ENCODE results near the gene GIMAP8.

The GIMAP8 gene

DNA sequence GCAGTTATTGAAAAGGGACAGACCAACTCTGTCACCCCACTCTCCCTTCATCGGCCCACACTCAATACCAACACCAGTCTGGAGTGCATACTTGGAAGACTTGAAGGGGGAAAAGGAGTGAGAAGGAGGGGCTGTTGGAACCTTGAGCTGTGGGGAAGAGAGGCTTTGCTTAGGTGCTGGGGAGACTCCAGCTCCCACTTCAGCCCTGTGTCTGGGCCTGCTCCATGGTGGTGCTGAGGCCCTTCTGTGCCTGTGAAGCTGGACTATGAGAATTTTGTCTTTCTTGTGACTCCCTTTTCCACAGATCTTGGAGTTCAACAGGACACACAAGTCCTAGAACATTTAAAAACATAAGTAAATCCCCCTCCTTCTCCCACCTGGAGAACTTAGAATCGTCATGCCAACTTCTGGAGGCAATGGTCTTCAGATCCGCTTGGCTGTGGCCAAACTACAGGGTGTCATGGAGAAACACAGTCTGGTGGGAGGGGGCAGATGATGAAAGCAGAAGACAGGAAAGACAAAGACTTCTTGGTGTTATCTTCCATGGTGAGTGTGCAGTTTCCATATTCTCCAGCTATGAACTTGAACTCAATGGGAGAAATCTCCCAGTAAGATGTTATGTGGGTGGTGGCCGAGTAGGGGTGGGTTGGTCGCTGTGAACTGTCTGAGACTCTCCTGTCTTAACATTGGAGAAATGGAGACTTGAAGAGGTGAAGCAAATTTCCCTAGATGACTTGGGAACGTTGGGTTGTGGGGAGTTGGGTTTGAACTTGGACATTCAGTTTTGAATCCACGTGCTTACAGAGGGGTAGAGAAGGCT, 18.4 kb upstream of the GIMAP8 start:
- DNase-seq (ENCODE audit: low read depth, low spot score), result no peak
- no peak overlapping the region for H3K4me3 ChIP-seq (ENCODE audit: low read length)

DNA sequence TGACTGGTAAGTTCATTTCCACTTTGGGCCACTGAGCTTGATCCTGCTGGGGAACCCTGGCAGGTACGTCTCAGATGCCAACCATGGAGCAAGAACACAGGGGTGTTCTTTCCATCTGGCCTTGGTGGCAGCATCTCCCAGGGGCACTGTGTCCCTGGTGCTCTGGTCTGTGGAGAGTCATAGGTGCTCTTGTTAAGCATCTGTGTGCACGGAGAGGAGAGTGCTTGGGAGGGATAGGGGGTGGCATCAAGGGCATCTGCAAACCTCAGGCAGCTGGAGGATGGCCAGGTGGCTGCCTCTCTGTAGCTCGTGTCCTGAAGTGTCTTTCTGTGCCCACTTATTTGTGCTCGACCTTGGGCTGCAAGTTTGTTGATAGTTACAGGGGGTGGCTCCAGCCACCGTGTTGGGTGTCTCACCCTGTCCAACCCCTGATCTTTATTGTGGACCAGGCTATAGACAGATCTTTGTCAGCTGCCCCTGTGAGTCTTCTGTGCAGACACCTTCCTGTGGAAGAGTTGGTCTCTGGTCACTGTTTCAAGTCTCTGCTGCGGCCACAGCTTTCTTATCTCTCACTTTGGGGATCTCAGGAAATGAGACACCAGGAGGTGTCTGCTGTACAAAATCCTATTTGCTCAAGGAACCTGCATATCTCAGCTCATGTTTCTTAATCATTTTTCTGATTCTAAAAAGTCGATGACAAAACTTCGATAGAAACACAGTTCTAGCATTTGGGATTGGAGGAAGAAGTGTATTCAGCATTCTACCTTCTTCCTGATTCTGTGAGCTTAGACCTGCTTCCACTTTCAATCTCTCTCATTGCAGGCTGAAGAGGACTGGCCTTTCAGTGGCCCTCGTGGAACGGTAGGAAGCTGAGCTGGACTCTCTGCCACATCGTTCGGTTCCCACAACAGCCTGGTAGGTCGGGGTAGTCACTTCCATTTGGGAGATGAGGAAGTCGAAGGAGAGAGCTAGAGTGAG, 17.2 kb upstream of the GIMAP8 start:
- no peak overlapping the region for H3K4me3 ChIP-seq (ENCODE audit: low read length)
- DNase-seq (ENCODE audit: low read depth, low spot score), result no peak

DNA sequence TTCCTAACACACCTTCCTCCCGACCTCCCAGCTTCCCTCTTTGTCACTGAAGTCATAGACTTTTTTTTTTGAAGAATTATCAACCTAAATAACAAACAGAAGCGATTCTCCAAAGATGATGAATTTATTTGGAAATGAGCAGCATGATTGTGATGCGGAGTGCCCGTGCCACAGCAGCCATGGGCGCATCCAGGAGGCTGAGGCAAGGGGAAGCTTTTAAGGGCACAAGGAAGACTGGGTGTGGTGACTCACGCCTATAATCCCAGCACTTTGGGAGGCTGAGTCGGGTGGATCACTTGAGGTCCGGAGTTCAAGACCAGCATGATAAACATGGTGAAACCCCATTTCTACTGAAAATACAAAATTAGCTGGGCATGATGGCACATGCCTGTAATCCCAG, 16.2 kb upstream of the GIMAP8 start:
- H3K4me3 ChIP-seq (ENCODE audit: low read length), result no peak overlapping the region

DNA sequence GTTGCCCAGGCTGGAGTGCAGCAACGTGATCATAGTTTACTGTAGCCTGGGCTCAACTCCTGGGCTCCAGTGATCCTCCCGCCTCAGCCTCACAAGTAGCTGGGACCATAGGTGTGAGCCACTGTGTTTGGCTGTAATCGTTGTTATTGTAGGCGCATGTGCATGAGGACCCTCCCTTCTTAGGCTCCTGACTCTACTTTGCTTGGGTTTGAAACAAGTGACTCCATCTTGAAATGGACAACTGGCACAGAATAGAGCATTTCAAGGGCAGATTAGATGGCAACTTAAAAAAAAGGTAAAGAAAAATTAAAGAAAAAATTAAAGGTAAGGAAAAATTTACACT, 15.4 kb upstream of the GIMAP8 start:
- no peak overlapping the region for H3K4me3 ChIP-seq (ENCODE audit: low read length)

More for the DNA sequence above, 16.2 kb upstream of the GIMAP8 start:
- no peak for DNase-seq (ENCODE audit: low read depth, low spot score)

GRCh38 chr7:150435390-150436073, 14.9 kb upstream of the GIMAP8 start:
- no peak for DNase-seq (ENCODE audit: low read depth, low spot score)
- H3K4me3 ChIP-seq (ENCODE audit: low read length), result no peak overlapping the region

More for the DNA sequence above, 15.4 kb upstream of the GIMAP8 start:
- no peak for DNase-seq (ENCODE audit: low read depth, low spot score)

- no peak for DNase-seq (ENCODE audit: low read depth, low spot score)
- no peak overlapping the region for H3K4me3 ChIP-seq (ENCODE audit: low read length)
These were observed 10.5 kb upstream of the GIMAP8 start for GRCh38 chr7:150439967-150440366.

DNA sequence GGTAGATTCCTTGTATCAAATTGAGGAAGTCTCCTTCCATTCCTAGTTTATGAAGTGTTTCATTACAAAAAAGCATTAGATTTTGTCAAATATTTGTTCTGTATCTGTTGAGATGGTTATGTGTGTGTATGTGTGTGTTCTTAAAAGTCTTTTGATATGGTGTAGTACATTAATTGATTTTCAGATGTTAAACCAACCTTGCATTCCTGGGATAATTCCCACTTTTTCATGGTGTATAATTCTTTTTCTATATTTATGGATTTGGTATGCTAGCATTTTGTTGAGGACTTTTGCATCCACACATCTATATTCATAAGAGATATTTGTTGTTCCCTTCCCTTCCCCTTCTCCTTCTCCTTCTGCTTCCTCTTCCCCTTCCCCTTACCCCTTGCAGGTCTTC, 8.9 kb upstream of the GIMAP8 start:
- no peak overlapping the region for H3K4me3 ChIP-seq (ENCODE audit: low read length)
- DNase-seq (ENCODE audit: low read depth, low spot score), result no peak

DNA sequence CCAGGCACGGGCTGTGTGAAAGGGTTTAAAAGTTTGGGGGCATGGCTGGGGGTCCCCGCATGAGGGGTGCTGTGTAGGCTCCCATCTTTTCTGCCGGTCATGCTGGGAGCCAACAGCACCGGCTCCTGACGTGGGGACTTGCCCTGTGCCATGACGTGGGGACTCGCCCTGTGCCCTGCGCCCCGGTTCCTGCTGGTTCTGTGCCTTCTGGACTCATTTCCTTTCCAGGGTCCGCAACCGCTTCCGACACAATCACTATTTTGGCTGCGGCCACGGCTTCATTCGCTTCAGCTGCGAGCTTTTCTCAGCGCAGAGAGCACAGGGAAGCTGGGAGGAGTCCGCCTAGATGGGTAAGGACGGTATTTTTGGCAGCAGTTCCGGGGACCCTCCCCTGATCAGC, 7.6 kb upstream of the GIMAP8 start:
- no peak for DNase-seq (ENCODE audit: low read depth, low spot score)
- H3K4me3 ChIP-seq (ENCODE audit: low read length), result no peak overlapping the region

- DNase-seq (ENCODE audit: low read depth, low spot score), result no peak
- no peak overlapping the region for H3K4me3 ChIP-seq (ENCODE audit: low read length)
These were observed 6.5 kb upstream of the GIMAP8 start for GRCh38 chr7:150443793-150444540.

GRCh38 chr7:150444674-150445365, 5.6 kb upstream of the GIMAP8 start:
- no peak overlapping the region for H3K4me3 ChIP-seq (ENCODE audit: low read length)
- DNase-seq (ENCODE audit: low read depth, low spot score), result no peak

- no peak overlapping the region for H3K4me3 ChIP-seq (ENCODE audit: low read length)
- no peak for DNase-seq (ENCODE audit: low read depth, low spot score)
These were observed 4.0 kb upstream of the GIMAP8 start for GRCh38 chr7:150446288-150446938.

GRCh38 chr7:150447966-150448788, 2.3 kb upstream of the GIMAP8 start:
- H3K4me3 ChIP-seq (ENCODE audit: low read length), result no peak overlapping the region
- no peak for DNase-seq (ENCODE audit: low read depth, low spot score)

GRCh38 chr7:150448789-150449147, 1.7 kb upstream of the GIMAP8 start:
- no peak overlapping the region for H3K4me3 ChIP-seq (ENCODE audit: low read length)
- DNase-seq (ENCODE audit: low read depth, low spot score), result peak; percentile 88

- H3K4me3 ChIP-seq (ENCODE audit: low read length), result no peak overlapping the region
- DNase-seq (ENCODE audit: low read depth, low spot score), result no peak
These were observed 1.1 kb upstream of the GIMAP8 start for GRCh38 chr7:150449206-150449952.

- peak overlapping the region; percentile 44 for H3K4me3 ChIP-seq (ENCODE audit: low read length)
- DNase-seq (ENCODE audit: low read depth, low spot score), result peak; percentile 51
These were observed 815 bp downstream of the GIMAP8 start for GRCh38 chr7:150451097-150451793.
